HepG2 (cell line): ENCODE results near the gene CBL. TPM values are rescaled to one million over a fixed set of nuclear protein-coding genes. Genes with fewer than 3 reads are reported as not detected.
A peak's percentile ranks its signal among the peaks of the same experiment; 100 is the strongest.

Experiments used
- ARNTL ChIP-seq: sonication (generic); formaldehyde crosslinking; IDR thresholded peaks from 2 replicates; pipeline ENCODE4 v1.4.0; 2020; ENCODE audit warnings: mild to moderate bottlenecking, missing genetic modification reagents
- EZH2 ChIP-seq: conservative IDR thresholded peaks from 2 replicates; pipeline ENCODE4 v1.6.1; 2012; ENCODE audit warnings: mild to moderate bottlenecking, low read depth, low read length, moderate library complexity
- HOXA7 ChIP-seq: sonication (generic); formaldehyde crosslinking; IDR thresholded peaks from 2 replicates; pipeline ENCODE4 v1.8.1; 2022; ENCODE audit warnings: mild to moderate bottlenecking, missing genetic modification reagents, moderate library complexity
- PAF1 ChIP-seq: IDR thresholded peaks from 2 replicates; pipeline ENCODE4 v1.6.1; 2016; ENCODE audit warnings: missing genetic modification reagents, missing compliant biosample characterization
- ZFP41 ChIP-seq: sonication (generic); formaldehyde crosslinking; IDR thresholded peaks from 2 replicates; pipeline ENCODE4 v1.4.0; 2020; ENCODE audit warnings: mild to moderate bottlenecking, missing genetic modification reagents, borderline replicate concordance
- ZNF235 ChIP-seq: sonication (generic); formaldehyde crosslinking; IDR thresholded peaks from 2 replicates; pipeline ENCODE4 v1.8.1; 2023; ENCODE audit warnings: mild to moderate bottlenecking, missing genetic modification reagents, borderline replicate concordance
- ZNF619 ChIP-seq: sonication (generic); formaldehyde crosslinking; IDR thresholded peaks from 2 replicates; pipeline ENCODE4 v1.4.0; 2020; ENCODE audit warnings: mild to moderate bottlenecking, missing genetic modification reagents
- ZNF782 ChIP-seq: sonication (generic); formaldehyde crosslinking; IDR thresholded peaks from 2 replicates; pipeline ENCODE4 v1.4.0; 2020; ENCODE audit warnings: missing genetic modification reagents, mild to moderate bottlenecking, borderline replicate concordance
- polyA plus RNA-seq, 8 experiments: library from polyadenylated mRNA; depleted of rRNA in 3 of 8; stranded (reverse) in 7 of 8; unstranded in 1 of 8; fragments of >200 nt; fragmentation: Illumina TruSeq in 4 of 8; extraction: Trizol in 4 of 8; gene quantifications; 2 replicates each; pipeline versions ENCODE4 v1.2.1 to v1.2.3, GENCODE V29; 2011 to 2016; ENCODE audit warnings: low read depth in 4 of 8, missing spikeins in 1 of 8, mixed read lengths in 1 of 8; ENCODE audit not compliant: insufficient read depth in 1 of 8
- total RNA-seq, 5 experiments: library from RNA; depleted of rRNA; stranded (reverse); fragments of >200 nt; fragmentation: Illumina TruSeq; extraction: Trizol; gene quantifications; 2 replicates each; pipeline ENCODE4 v1.2.3, GENCODE V29; 2016; ENCODE audit warnings: low read depth in 1 of 5
- TF ChIP-seq, protein P1 (sequence below): sonication (generic); formaldehyde crosslinking; IDR thresholded peaks from one replicate; pipeline ENCODE4 v1.5.1; 2020; ENCODE audit warnings: mild to moderate bottlenecking, missing genetic modification reagents; ENCODE audit errors: not compliant biosample characterization
- TF ChIP-seq, protein P2 (sequence below), 2 experiments: fragments of 450-650 bp in 1 of 2; sonication (generic) in 1 of 2; formaldehyde crosslinking in 1 of 2; IDR thresholded peaks; 2 replicates each; pipeline versions ENCODE4 v1.6.1 to v1.8.0; 2016 to 2022; ENCODE audit warnings: antibody characterized with exemption in 1 of 2, mild to moderate bottlenecking in 1 of 2, missing genetic modification reagents in 1 of 2

CBL gene
- total and polyA plus RNA-seq, 2 of the 13 experiments (the other 11 are each of a cell fraction or from before 2014, with no cell fraction given), result 6.6 to 7.4 TPM

DNA sequence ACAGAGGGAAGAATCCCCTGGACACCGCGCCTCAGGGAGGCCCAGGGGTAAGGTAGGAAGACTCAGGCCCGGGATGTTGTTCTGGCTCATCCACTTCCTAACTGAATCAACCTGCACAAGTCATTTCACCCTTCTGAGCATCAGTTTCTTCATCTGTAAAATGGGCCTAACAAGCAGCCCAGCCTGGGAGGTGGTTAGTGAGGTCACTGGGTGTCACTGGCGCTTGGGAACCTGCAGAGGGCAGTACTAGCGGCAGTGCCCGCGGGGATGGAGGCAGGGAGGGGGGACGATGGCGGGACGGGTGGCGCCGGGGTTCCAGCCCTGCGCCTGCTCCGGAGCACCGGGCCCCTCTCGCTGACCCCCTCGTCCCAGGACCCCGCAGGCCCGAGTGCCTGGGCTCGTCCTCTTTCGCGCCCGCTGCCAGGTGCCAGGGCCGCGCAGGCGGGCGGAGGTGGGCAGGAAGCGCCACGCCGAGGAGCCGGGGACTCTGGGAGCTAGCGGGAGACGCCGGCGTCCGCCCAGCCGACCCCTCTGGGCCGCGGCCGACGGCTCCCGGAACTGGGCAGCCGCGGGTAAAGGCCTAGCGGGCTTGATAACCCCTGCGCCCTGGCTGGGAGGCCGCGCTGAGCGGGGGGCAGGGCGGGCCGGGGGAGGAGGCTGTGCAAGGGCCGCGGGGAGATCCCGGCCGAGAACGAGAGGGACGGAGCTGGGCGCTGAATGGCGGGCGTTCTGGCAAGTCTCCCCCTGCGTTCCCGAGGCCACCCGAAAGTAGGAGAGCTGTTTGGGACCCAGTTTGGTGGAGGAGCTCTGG is 37.5 kb upstream of the CBL start, which contains the start of gene NLRX1 (continued):
- TF ChIP-seq, protein P1, sequence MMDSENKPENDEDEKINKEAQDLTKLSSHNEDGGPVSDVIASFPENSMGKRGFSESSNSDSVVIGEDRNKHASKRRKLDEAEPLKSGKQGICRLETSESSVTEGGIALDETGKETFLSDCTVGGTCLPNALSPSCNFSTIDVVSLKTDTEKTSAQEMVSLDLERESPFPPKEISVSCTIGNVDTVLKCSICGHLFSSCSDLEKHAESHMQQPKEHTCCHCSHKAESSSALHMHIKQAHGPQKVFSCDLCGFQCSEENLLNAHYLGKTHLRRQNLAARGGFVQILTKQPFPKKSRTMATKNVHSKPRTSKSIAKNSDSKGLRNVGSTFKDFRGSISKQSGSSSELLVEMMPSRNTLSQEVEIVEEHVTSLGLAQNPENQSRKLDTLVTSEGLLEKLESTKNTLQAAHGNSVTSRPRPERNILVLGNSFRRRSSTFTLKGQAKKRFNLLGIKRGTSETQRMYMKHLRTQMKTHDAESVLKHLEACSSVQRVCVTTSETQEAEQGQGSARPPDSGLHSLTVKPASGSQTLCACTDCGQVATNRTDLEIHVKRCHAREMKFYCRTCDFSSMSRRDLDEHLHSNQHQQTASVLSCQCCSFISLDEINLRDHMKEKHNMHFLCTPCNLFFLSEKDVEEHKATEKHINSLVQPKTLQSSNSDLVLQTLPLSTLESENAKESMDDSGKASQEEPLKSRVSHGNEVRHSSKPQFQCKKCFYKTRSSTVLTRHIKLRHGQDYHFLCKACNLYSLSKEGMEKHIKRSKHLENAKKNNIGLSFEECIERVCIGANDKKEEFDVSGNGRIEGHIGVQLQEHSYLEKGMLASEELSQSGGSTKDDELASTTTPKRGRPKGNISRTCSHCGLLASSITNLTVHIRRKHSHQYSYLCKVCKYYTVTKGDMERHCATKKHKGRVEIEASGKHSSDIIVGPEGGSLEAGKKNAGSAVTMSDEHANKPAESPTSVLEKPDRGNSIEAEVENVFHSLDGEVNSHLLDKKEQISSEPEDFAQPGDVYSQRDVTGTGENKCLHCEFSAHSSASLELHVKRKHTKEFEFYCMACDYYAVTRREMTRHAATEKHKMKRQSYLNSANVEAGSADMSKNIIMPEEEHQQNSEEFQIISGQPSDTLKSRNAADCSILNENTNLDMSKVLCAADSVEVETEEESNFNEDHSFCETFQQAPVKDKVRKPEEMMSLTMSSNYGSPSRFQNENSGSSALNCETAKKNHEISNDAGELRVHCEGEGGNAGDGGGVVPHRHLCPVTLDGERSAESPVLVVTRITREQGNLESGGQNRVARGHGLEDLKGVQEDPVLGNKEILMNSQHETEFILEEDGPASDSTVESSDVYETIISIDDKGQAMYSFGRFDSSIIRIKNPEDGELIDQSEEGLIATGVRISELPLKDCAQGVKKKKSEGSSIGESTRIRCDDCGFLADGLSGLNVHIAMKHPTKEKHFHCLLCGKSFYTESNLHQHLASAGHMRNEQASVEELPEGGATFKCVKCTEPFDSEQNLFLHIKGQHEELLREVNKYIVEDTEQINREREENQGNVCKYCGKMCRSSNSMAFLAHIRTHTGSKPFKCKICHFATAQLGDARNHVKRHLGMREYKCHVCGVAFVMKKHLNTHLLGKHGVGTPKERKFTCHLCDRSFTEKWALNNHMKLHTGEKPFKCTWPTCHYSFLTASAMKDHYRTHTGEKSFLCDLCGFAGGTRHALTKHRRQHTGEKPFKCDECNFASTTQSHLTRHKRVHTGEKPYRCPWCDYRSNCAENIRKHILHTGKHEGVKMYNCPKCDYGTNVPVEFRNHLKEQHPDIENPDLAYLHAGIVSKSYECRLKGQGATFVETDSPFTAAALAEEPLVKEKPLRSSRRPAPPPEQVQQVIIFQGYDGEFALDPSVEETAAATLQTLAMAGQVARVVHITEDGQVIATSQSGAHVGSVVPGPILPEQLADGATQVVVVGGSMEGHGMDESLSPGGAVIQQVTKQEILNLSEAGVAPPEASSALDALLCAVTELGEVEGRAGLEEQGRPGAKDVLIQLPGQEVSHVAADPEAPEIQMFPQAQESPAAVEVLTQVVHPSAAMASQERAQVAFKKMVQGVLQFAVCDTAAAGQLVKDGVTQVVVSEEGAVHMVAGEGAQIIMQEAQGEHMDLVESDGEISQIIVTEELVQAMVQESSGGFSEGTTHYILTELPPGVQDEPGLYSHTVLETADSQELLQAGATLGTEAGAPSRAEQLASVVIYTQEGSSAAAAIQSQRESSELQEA (CRISPR knock-in tag), result peak; percentile 53
- TF ChIP-seq ARNTL (CRISPR knock-in tag) (no peak), ZNF782 (CRISPR knock-in tag) (no peak), EZH2 (no peak), ZNF619 (CRISPR knock-in tag) (no peak), ZFP41 (CRISPR knock-in tag) (no peak), ZNF235 (CRISPR knock-in tag) (no peak), PAF1 (CRISPR knock-in tag) (no peak), HOXA7 (CRISPR knock-in tag) (no peak)
- TF ChIP-seq, protein P2, sequence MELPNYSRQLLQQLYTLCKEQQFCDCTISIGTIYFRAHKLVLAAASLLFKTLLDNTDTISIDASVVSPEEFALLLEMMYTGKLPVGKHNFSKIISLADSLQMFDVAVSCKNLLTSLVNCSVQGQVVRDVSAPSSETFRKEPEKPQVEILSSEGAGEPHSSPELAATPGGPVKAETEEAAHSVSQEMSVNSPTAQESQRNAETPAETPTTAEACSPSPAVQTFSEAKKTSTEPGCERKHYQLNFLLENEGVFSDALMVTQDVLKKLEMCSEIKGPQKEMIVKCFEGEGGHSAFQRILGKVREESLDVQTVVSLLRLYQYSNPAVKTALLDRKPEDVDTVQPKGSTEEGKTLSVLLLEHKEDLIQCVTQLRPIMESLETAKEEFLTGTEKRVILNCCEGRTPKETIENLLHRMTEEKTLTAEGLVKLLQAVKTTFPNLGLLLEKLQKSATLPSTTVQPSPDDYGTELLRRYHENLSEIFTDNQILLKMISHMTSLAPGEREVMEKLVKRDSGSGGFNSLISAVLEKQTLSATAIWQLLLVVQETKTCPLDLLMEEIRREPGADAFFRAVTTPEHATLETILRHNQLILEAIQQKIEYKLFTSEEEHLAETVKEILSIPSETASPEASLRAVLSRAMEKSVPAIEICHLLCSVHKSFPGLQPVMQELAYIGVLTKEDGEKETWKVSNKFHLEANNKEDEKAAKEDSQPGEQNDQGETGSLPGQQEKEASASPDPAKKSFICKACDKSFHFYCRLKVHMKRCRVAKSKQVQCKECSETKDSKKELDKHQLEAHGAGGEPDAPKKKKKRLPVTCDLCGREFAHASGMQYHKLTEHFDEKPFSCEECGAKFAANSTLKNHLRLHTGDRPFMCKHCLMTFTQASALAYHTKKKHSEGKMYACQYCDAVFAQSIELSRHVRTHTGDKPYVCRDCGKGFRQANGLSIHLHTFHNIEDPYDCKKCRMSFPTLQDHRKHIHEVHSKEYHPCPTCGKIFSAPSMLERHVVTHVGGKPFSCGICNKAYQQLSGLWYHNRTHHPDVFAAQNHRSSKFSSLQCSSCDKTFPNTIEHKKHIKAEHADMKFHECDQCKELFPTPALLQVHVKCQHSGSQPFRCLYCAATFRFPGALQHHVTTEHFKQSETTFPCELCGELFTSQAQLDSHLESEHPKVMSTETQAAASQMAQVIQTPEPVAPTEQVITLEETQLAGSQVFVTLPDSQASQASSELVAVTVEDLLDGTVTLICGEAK (IDR thresholded peaks at IDR 0.05), result no peak
- TF ChIP-seq, protein P2 (CRISPR knock-in tag; IDR thresholded peaks at IDR 0.05), result no peak
